HEK293 (cell line): ENCODE measurements around the gene DPH5.

Experiments used
- ZNF426 ChIP-seq: fragments of 450-650 bp; formaldehyde crosslinking; IDR thresholded peaks from 2 replicates; pipeline ENCODE4 v1.5.1; 2017; ENCODE audit warnings: missing biosample characterization, missing genetic modification characterization, mild to moderate bottlenecking, inconsistent platforms, moderate library complexity
- ZNF670 ChIP-seq: fragments of 450-650 bp; formaldehyde crosslinking; IDR thresholded peaks from 2 replicates; pipeline ENCODE4 v1.5.1; 2016; ENCODE audit warnings: missing biosample characterization, missing genetic modification characterization, low read depth
- ZNF777 ChIP-seq: fragments of 450-650 bp; formaldehyde crosslinking; IDR thresholded peaks from 2 replicates; pipeline ENCODE4 v1.5.1; 2017; ENCODE audit warnings: missing biosample characterization, missing genetic modification characterization, borderline replicate concordance

DNA sequence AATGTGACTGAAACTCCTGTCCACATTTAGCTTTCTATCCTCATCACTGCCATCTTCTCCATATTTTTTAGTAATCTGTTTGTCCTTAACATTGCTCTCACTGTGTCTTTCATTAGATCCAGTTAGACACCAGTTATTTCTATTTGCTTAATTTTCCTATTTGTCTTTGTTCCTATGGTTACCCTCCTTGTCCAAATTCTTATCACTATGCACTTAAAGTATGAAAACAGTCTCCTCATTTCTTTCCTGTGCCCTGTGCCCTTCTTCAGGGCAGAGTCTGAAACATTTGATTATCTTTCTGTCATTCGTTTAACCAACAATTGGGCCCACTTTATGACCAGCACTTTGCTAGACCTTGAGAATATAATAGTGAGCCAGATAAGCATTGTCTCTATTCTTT lies 65.5 kb downstream of the DPH5 start:
- no peak for TF ChIP-seq ZNF777 (tag by site-specific recombination)
- no peak for TF ChIP-seq ZNF670 (tag by site-specific recombination)
- no peak for TF ChIP-seq ZNF426 (tag by site-specific recombination)
